MM.1S (cell line): ENCODE results near the gene ADGRD1.

ENCODE experiments used
- DNase-seq: peaks from one replicate; pipeline ENCODE4 v3.0.0-alpha.2; 2015
- H2AFZ ChIP-seq: fragments of 300-600 bp; sonication (generic); 2 replicates; pipeline ENCODE4 v1.6.0; 2016; ENCODE audit warnings: antibody characterized with exemption, low read length
- H3F3A ChIP-seq: fragments of 300-600 bp; sonication (generic); 2 replicates; pipeline ENCODE4 v1.6.1; 2016; ENCODE audit warnings: mild to moderate bottlenecking, antibody characterized with exemption, low read length, moderate library complexity, mixed read lengths; ENCODE audit not compliant: insufficient read depth
- H3K27ac ChIP-seq: fragments of 300-600 bp; sonication (generic); 2 replicates; pipeline ENCODE4 v1.5.1; 2016; ENCODE audit warnings: mild to moderate bottlenecking, low read length
- H3K27me3 ChIP-seq: fragments of 300-600 bp; sonication (generic); replicated peaks from 2 replicates; pipeline ENCODE4 v1.6.0; 2016; ENCODE audit warnings: low read length; ENCODE audit not compliant: insufficient read depth
- H3K36me3 ChIP-seq: fragments of 300-600 bp; sonication (generic); replicated peaks from 2 replicates; pipeline ENCODE4 v1.6.1; 2016; ENCODE audit warnings: mild to moderate bottlenecking, low read length, mixed read lengths; ENCODE audit not compliant: insufficient read depth
- H3K4me1 ChIP-seq: fragments of 300-600 bp; sonication (generic); 2 replicates; pipeline ENCODE4 v1.6.1; 2016; ENCODE audit warnings: low read length, mixed read lengths
- H3K4me2 ChIP-seq: fragments of 300-600 bp; sonication (generic); 2 replicates; pipeline ENCODE4 v1.6.0; 2016; ENCODE audit warnings: low read depth, low read length
- H3K4me3 ChIP-seq: fragments of 300-600 bp; sonication (generic); 2 replicates; pipeline ENCODE4 v1.5.1; 2016; ENCODE audit warnings: low read length, mixed read lengths
- H3K79me2 ChIP-seq: fragments of 300-600 bp; sonication (generic); 2 replicates; pipeline ENCODE4 v1.6.1; 2016; ENCODE audit warnings: mixed run types, low read length, mixed read lengths
- H3K9ac ChIP-seq: fragments of 300-600 bp; sonication (generic); 2 replicates; pipeline ENCODE4 v1.6.1; 2016; ENCODE audit warnings: low read length, mixed read lengths
- H3K9me2 ChIP-seq: fragments of 300-600 bp; sonication (generic); replicated peaks from 2 replicates; pipeline ENCODE4 v1.6.1; 2016; ENCODE audit warnings: mild to moderate bottlenecking, low read length, mixed read lengths; ENCODE audit not compliant: insufficient read depth
- H3K9me3 ChIP-seq: fragments of 300-600 bp; sonication (generic); replicated peaks from 2 replicates; pipeline ENCODE4 v1.6.1; 2016; ENCODE audit warnings: mild to moderate bottlenecking, low read length, mixed read lengths; ENCODE audit not compliant: insufficient read depth
- H4K20me1 ChIP-seq: fragments of 300-600 bp; sonication (generic); 2 replicates; pipeline ENCODE4 v1.6.1; 2016; ENCODE audit warnings: mild to moderate bottlenecking, low read length, moderate library complexity, mixed read lengths; ENCODE audit not compliant: insufficient read depth
- CTCF ChIP-seq: fragments of 300-600 bp; sonication (generic); IDR thresholded peaks from 2 replicates; pipeline ENCODE4 v1.5.1; 2016; ENCODE audit warnings: antibody characterized with exemption, low read length, mixed read lengths
- EZH2 ChIP-seq: fragments of 300-600 bp; sonication (generic); optimal IDR thresholded peaks from 2 replicates; pipeline ENCODE3; 2017; ENCODE audit warnings: low read depth, mild to moderate bottlenecking, antibody characterized with exemption, low read length, mixed read lengths
- EZH2phosphoT487 ChIP-seq: fragments of 300-600 bp; sonication (generic); IDR thresholded peaks from 2 replicates; pipeline ENCODE4 v1.6.1; 2018; ENCODE audit warnings: antibody characterized with exemption, low read length

The ADGRD1 gene

DNA sequence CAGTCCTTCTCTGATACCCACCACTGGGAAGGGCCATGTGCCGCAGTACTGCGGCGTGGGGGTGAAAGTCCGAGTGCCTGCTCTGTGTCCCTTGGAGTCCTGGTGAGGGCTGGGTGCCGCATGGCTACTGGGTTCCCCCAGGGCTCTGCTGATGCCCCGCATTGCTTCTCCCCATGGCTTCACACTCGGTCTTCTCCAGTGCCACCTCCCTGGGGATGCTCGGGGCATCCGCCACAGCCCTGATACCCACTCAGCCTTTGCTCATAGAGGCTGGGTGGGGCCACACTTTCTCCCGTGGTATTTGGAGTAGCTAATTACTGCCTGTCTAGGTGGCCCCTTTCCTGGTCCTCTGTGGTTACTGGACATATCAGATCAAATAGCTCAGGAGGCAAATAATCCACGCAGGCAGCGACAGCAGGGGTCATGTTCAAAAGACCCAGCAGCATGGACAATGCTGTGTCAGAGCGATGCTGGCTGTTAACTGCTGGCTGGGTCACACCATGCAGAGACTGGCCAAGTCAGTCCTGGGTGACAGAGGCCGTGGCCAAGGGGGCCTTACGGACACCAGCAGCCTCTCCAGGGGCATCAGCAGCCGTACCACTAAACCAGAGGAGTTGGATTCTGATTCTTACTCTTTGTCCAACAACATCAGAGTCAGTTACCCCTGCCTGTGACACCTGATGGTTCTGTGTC, 106.5 kb downstream of the ADGRD1 start:
- no peaks in the 10 kb centered on the region for H3K36me3 ChIP-seq
- H3K27me3 ChIP-seq: peaks cover 40% of the 10 kb centered on the region
- H3K4me2 ChIP-seq: no peak overlapping the region
- H3K4me1 ChIP-seq: no peaks in the 10 kb centered on the region
- H3K79me2 ChIP-seq: no peaks in the 10 kb centered on the region
- H3K4me3 ChIP-seq: no peak overlapping the region
- H3F3A ChIP-seq: no peaks in the 10 kb centered on the region
- H3K9me3 ChIP-seq: no peaks in the 10 kb centered on the region
- no peak for TF ChIP-seq CTCF
- TF ChIP-seq EZH2phosphoT487: no peak
- no peak for TF ChIP-seq EZH2
- no peak overlapping the region for H3K27ac ChIP-seq
- DNase-seq: no peak
- H3K9ac ChIP-seq: no peak overlapping the region
- H4K20me1 ChIP-seq: no peaks in the 10 kb centered on the region
- H2AFZ ChIP-seq: no peak overlapping the region
- H3K9me2 ChIP-seq: no peaks in the 10 kb centered on the region

GRCh38 chr12:131061041-131061806, 107.5 kb downstream of the ADGRD1 start:
- Histone ChIP-seq H3K9ac (no peak overlapping the region), H4K20me1 (no peaks in the 10 kb centered on the region), H3K4me2 (no peak overlapping the region), H3K79me2 (no peaks in the 10 kb centered on the region), H3K4me3 (no peak overlapping the region), H3K36me3 (no peaks in the 10 kb centered on the region), H3K9me2 (no peaks in the 10 kb centered on the region), H3F3A (no peaks in the 10 kb centered on the region), H3K4me1 (no peaks in the 10 kb centered on the region), H3K27ac (no peak overlapping the region), H2AFZ (no peak overlapping the region), H3K9me3 (no peaks in the 10 kb centered on the region), H3K27me3 (peaks cover 30% of the 10 kb centered on the region)
- DNase-seq: no peak
- TF ChIP-seq CTCF (no peak), EZH2 (no peak)

DNA sequence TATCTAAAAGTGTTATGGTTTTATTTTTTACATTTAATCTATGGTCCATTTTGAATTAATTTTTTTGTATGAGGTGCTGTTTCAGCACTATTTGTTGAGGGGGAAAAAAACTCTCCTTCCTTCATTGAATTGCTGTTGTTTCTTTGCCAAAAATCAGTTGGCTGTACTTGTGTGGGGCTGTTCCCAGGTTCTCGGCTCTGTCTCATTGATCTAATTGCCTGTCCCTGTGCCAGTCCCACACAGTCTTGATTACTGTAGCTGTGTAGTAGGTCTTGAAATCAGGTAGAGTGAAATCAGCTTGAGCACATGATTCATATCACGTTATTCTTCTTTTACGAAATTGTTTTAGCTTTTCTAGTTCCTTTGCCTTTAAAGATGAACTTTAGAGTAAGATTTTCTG, 109.7 kb downstream of the ADGRD1 start:
- Histone ChIP-seq H3K27ac (no peak overlapping the region), H4K20me1 (no peaks in the 10 kb centered on the region), H3K79me2 (no peaks in the 10 kb centered on the region), H3K9me3 (no peaks in the 10 kb centered on the region), H2AFZ (no peak overlapping the region), H3K4me1 (no peaks in the 10 kb centered on the region), H3K27me3 (peaks cover 16% of the 10 kb centered on the region), H3K36me3 (no peaks in the 10 kb centered on the region), H3K4me3 (no peak overlapping the region), H3F3A (no peaks in the 10 kb centered on the region), H3K9me2 (no peaks in the 10 kb centered on the region), H3K9ac (no peak overlapping the region), H3K4me2 (no peak overlapping the region)
- no peak for DNase-seq
- no peak for TF ChIP-seq CTCF
- no peak for TF ChIP-seq EZH2
- no peak for TF ChIP-seq EZH2phosphoT487
